ENCODE results near the gene LEMD3.

DNA sequence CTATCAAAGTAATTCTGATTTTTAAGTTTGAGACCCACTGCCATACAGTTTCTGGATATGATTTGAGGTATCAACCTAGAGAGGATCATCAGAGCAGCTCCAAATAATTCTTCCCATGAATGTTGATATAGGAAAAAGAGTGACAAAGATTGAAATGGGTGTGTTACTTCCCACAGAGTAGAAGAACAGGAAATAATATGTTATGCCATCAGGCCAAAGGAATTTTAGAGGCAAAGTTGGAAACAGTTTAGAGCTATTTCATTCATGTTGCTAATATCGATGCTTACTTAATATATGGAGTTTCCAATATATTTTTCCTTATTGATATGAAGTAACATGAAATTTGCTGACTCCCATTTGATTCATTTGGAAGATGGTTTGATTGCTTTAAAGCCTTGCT lies 100.2 kb downstream of the LEMD3 start:
- TF ChIP-seq, protein P1, sequence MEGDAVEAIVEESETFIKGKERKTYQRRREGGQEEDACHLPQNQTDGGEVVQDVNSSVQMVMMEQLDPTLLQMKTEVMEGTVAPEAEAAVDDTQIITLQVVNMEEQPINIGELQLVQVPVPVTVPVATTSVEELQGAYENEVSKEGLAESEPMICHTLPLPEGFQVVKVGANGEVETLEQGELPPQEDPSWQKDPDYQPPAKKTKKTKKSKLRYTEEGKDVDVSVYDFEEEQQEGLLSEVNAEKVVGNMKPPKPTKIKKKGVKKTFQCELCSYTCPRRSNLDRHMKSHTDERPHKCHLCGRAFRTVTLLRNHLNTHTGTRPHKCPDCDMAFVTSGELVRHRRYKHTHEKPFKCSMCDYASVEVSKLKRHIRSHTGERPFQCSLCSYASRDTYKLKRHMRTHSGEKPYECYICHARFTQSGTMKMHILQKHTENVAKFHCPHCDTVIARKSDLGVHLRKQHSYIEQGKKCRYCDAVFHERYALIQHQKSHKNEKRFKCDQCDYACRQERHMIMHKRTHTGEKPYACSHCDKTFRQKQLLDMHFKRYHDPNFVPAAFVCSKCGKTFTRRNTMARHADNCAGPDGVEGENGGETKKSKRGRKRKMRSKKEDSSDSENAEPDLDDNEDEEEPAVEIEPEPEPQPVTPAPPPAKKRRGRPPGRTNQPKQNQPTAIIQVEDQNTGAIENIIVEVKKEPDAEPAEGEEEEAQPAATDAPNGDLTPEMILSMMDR (IDR thresholded peaks at IDR 0.05) = no peak
- TF ChIP-seq POLR2A (IDR thresholded peaks at IDR 0.05) = no peak
